Sigmoid colon (tissue), 7 donors: ENCODE data around the gene TEX44. TPM values are rescaled to one million over a fixed set of nuclear protein-coding genes. Genes with fewer than 3 reads are reported as not detected.

ENCODE experiments used
- DNase-seq: peaks from one replicate; pipeline ENCODE4 v3.0.0-alpha.2; 2019
- H3K27ac ChIP-seq, 4 donors: fragments of 200-600 bp; sonication (generic); one replicate each; pipeline ENCODE4 v1.5.1; 2016 to 2019; ENCODE audit warnings: mild to moderate bottlenecking in 1 of 4
- H3K27me3 ChIP-seq, 3 donors: fragments of 200-600 bp; sonication (generic); one replicate each; pipeline ENCODE4 v1.5.1; 2019; ENCODE audit warnings: mild to moderate bottlenecking in 1 of 3
- H3K36me3 ChIP-seq, 4 donors: fragments of 200-600 bp; sonication (generic); one replicate each; pipeline ENCODE4 v1.5.1; 2016 to 2019
- H3K4me1 ChIP-seq, 4 donors: fragments of 200-600 bp; sonication (generic); one replicate each; pipeline ENCODE4 v1.5.1; 2017 to 2019
- H3K4me3 ChIP-seq, 4 donors: fragments of 200-600 bp; sonication (generic); one replicate each; pipeline ENCODE4 v1.5.1; 2017 to 2019; ENCODE audit warnings: mild to moderate bottlenecking in 2 of 4, moderate library complexity in 1 of 4
- H3K9me3 ChIP-seq, 4 donors: fragments of 200-600 bp in 3 of 4; sonication (generic) in 3 of 4; one replicate each; pipeline versions ENCODE4 v1.5.1 to v1.6.1; 2013 to 2019
- CTCF ChIP-seq, 4 experiments: fragments of 450-650 bp in 3 of 4; fragments of 200-600 bp in 1 of 4; IDR thresholded peaks; one replicate each; pipeline ENCODE4 v1.5.1; 2016 to 2019; ENCODE audit warnings: antibody characterized with exemption in 4 of 4, mild to moderate bottlenecking in 3 of 4, moderate library complexity in 2 of 4
- EP300 ChIP-seq, 4 donors: sonication (generic); formaldehyde crosslinking; IDR thresholded peaks; one replicate each; pipeline ENCODE4 v1.6.1; 2017; ENCODE audit warnings: antibody characterized with exemption in 4 of 4
- POLR2A ChIP-seq, 2 donors: fragments of 450-650 bp; IDR thresholded peaks; one replicate each; pipeline ENCODE4 v1.6.1; 2016; ENCODE audit warnings: antibody characterized with exemption in 2 of 2, mild to moderate bottlenecking in 2 of 2, moderate library complexity in 2 of 2
- POLR2AphosphoS5 ChIP-seq, 4 donors: sonication (generic); formaldehyde crosslinking; IDR thresholded peaks; one replicate each; pipeline ENCODE4 v1.6.1; 2017; ENCODE audit warnings: antibody characterized with exemption in 4 of 4
- WGBS, 2 donors: extraction: QIAGEN DNeasy Blood & Tissue Kit; methylation state at CpG; one replicate each; pipeline ENCODE4 v1.1.7; 2013; 5-methylcytosine and 5-hydroxymethylcytosine counted together
- intact Hi-C: fragments of 100-400 bp; cut with DNase I; formaldehyde crosslinking; loops from one replicate; pipeline ENCODE4 v1.15.1; 2023
- polyA plus RNA-seq, 3 donors: library from polyadenylated mRNA; stranded (reverse); fragments of 200-250 nt; gene quantifications; one replicate each; pipeline ENCODE4 v1.2.3, GENCODE V29; 2013
- total RNA-seq, 4 donors: library from RNA; depleted of rRNA; stranded (reverse); fragments of >200 nt; gene quantifications; one replicate each; pipeline ENCODE4 v1.1.0, GENCODE V29; 2016
- donor health status: healthy with polysubstance abuse.
- donor health status: Bipolar disorder and iron deficiency.
- donor health status: healthy.

TEX44 gene
- total and polyA plus RNA-seq, 7 donors, result not detected

DNA sequence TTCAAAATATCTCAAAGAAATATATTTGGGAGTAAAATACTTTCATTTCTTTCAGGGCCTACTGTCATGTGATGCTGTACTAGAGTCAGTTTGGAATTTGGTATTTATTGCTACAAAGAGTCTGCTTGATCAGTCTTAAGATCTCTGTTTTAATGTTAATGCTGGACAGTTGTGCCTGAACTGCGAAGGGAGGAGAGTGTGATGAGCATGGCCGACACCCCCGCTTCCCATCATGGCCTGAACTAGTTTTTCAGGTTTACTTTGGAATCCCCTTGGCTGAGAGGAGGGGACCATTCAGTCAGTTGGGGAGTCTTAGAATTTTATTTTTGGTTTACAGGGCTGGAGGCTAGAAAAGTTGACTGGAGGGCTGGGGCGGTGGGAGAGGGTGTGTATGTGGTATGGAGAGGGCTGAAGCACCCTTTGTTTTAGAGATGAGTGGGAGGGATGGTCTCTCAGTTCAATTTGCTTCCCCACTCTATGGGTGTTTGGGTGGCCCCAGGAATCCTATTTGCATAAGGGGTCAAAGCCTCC is 20.9 kb upstream of the TEX44 start:
- 79 to 84% methylated on average over 4 of the region's 4 CpGs for WGBS, 2 donors
- no peak overlapping the region for H3K27ac ChIP-seq
- intact Hi-C loops, result no loop called here

GRCh38 chr2:231573096-231573495 is 19.6 kb upstream of the TEX44 start:
- WGBS, 2 donors, result 66 to 80% methylated on average over 4 of the region's 4 CpGs
- intact Hi-C loops, result no loop called here
- Histone ChIP-seq H3K9me3 (no peaks in the 10 kb centered on the region), H3K4me1 (no peaks in the 10 kb centered on the region), H3K27ac (no peak overlapping the region), H3K36me3 (no peaks in the 10 kb centered on the region), H3K27me3 (no peaks in the 10 kb centered on the region), H3K4me3 (no peak overlapping the region)
- TF ChIP-seq POLR2A (IDR thresholded peaks at IDR 0.05), result no peak
- TF ChIP-seq CTCF (IDR thresholded peaks at IDR 0.05), result no peak
- TF ChIP-seq EP300 (IDR thresholded peaks at IDR 0.05), result no peak
- no peak for TF ChIP-seq POLR2AphosphoS5 (IDR thresholded peaks at IDR 0.05)
- no peak for DNase-seq

More for the DNA sequence above, 20.9 kb upstream of the TEX44 start:
- TF ChIP-seq POLR2AphosphoS5 (IDR thresholded peaks at IDR 0.05) (no peak), EP300 (IDR thresholded peaks at IDR 0.05) (no peak), POLR2A (IDR thresholded peaks at IDR 0.05) (no peak), CTCF (IDR thresholded peaks at IDR 0.05) (no peak)
- Histone ChIP-seq H3K27me3 (no peaks in the 10 kb centered on the region), H3K4me1 (no peaks in the 10 kb centered on the region), H3K4me3 (no peak overlapping the region), H3K9me3 (no peaks in the 10 kb centered on the region), H3K36me3 (no peaks in the 10 kb centered on the region)
- no peak for DNase-seq

DNA sequence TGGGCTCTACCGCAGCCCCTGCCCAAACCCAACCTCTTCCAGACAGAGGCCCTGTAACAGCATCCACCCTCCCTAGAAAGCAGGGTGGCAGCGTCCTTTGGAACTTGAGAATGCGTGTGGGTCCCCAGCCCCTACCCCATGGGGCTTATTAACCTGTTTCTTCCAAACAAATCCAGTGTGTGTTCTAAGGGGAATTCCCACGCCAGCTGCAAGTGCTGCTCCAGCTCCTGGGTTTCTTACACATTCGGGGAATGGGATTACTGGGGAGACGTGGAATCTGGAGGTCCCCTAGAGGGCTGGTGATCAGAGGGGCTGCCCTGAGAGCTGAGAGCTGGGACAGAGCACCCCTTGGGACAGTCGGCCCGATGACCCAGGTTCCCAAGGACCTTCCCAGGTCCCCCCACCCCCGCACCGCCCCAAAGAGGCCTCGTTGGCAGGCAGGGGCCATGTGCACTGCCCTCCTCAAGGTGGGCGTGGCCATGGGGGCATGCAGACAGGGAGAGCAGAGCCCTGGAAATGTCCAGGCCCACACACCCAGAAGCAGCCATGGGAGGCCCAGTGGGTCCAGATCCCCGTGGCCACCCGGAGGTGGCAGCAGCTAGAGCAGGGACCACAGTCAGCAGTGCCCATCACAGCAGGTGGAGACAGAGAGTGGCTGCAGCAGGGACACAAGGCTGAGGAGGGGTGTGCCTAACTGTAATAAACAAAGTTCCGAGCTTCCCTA is 18.8 kb upstream of the TEX44 start:
- Histone ChIP-seq H3K27ac (no peak overlapping the region), H3K27me3 (no peaks in the 10 kb centered on the region), H3K4me3 (no peak overlapping the region), H3K36me3 (no peaks in the 10 kb centered on the region), H3K4me1 (no peaks in the 10 kb centered on the region), H3K9me3 (no peaks in the 10 kb centered on the region)
- intact Hi-C loops, result no loop called here
- no peak for DNase-seq
- no peak for TF ChIP-seq EP300 (IDR thresholded peaks at IDR 0.05)
- TF ChIP-seq POLR2AphosphoS5 (IDR thresholded peaks at IDR 0.05), result no peak
- no peak for TF ChIP-seq POLR2A (IDR thresholded peaks at IDR 0.05)
- no peak for TF ChIP-seq CTCF (IDR thresholded peaks at IDR 0.05)
- 86 to 88% methylated on average over 15 of the region's 15 CpGs for whole genome bisulfite sequencing, 2 donors

GRCh38 chr2:231575612-231576256 is 16.9 kb upstream of the TEX44 start:
- DNase-seq, result no peak
- H3K4me3 ChIP-seq, result no peak overlapping the region
- no peak overlapping the region for H3K27ac ChIP-seq
- H3K4me1 ChIP-seq, result no peaks in the 10 kb centered on the region
- no peaks in the 10 kb centered on the region for H3K36me3 ChIP-seq
- no peaks in the 10 kb centered on the region for H3K27me3 ChIP-seq
- H3K9me3 ChIP-seq, result no peaks in the 10 kb centered on the region
- TF ChIP-seq POLR2AphosphoS5 (IDR thresholded peaks at IDR 0.05) (no peak), POLR2A (IDR thresholded peaks at IDR 0.05) (no peak), EP300 (IDR thresholded peaks at IDR 0.05) (no peak), CTCF (IDR thresholded peaks at IDR 0.05) (no peak)
- 93 to 94% methylated on average over 10 of the region's 10 CpGs for WGBS, 2 donors
- intact Hi-C loops, result no loop called here
